Measurements from ENCODE around the gene MTAP.

Gene MTAP

GRCh38 chr9:21961569-21961968, 159.1 kb downstream of the MTAP start (continued):
- TF ChIP-seq, protein P1, sequence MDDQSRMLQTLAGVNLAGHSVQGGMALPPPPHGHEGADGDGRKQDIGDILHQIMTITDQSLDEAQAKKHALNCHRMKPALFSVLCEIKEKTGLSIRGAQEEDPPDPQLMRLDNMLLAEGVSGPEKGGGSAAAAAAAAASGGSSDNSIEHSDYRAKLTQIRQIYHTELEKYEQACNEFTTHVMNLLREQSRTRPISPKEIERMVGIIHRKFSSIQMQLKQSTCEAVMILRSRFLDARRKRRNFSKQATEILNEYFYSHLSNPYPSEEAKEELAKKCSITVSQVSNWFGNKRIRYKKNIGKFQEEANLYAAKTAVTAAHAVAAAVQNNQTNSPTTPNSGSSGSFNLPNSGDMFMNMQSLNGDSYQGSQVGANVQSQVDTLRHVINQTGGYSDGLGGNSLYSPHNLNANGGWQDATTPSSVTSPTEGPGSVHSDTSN (CRISPR knock-in tag; IDR thresholded peaks at IDR 0.05): no peak
- no peak for TF ChIP-seq ZNF585B (tag by site-specific recombination; IDR thresholded peaks at IDR 0.05)
- TF ChIP-seq KLF9 (tag by site-specific recombination; IDR thresholded peaks at IDR 0.05; ENCODE audit: low read depth): no peak
- TF ChIP-seq ZNF621 (tag by site-specific recombination; IDR thresholded peaks at IDR 0.05): no peak
- no peak for TF ChIP-seq ZNF223 (tag by site-specific recombination; IDR thresholded peaks at IDR 0.05)

GRCh38 chr9:21964925-21965385, 162.5 kb downstream of the MTAP start:
- H3K9me3 ChIP-seq (ENCODE audit: control insufficient read depth, insufficient read depth, low read depth, low read length): no peaks in the 10 kb centered on the region; the same call in 1 of the 2 replicates
- ChIA-PET POLR2A (no interaction called here), CTCF (interaction anchor here (0.7 kb wide), 1 partner anchor 47 kb away, joined by 3 read pairs; no protein-coding TSS in a partner anchor)
- H3K4me3 ChIP-seq (ENCODE audit: low read depth, low read length): no peak overlapping the region
- no peak overlapping the region for H3K27ac ChIP-seq (ENCODE audit: extremely low read depth, low read depth, low read length)
- TF ChIP-seq, protein P2, sequence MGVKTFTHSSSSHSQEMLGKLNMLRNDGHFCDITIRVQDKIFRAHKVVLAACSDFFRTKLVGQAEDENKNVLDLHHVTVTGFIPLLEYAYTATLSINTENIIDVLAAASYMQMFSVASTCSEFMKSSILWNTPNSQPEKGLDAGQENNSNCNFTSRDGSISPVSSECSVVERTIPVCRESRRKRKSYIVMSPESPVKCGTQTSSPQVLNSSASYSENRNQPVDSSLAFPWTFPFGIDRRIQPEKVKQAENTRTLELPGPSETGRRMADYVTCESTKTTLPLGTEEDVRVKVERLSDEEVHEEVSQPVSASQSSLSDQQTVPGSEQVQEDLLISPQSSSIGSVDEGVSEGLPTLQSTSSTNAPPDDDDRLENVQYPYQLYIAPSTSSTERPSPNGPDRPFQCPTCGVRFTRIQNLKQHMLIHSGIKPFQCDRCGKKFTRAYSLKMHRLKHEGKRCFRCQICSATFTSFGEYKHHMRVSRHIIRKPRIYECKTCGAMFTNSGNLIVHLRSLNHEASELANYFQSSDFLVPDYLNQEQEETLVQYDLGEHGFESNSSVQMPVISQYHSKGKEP (tag by site-specific recombination; IDR thresholded peaks at IDR 0.05): no peak
- TF ChIP-seq, protein P3, sequence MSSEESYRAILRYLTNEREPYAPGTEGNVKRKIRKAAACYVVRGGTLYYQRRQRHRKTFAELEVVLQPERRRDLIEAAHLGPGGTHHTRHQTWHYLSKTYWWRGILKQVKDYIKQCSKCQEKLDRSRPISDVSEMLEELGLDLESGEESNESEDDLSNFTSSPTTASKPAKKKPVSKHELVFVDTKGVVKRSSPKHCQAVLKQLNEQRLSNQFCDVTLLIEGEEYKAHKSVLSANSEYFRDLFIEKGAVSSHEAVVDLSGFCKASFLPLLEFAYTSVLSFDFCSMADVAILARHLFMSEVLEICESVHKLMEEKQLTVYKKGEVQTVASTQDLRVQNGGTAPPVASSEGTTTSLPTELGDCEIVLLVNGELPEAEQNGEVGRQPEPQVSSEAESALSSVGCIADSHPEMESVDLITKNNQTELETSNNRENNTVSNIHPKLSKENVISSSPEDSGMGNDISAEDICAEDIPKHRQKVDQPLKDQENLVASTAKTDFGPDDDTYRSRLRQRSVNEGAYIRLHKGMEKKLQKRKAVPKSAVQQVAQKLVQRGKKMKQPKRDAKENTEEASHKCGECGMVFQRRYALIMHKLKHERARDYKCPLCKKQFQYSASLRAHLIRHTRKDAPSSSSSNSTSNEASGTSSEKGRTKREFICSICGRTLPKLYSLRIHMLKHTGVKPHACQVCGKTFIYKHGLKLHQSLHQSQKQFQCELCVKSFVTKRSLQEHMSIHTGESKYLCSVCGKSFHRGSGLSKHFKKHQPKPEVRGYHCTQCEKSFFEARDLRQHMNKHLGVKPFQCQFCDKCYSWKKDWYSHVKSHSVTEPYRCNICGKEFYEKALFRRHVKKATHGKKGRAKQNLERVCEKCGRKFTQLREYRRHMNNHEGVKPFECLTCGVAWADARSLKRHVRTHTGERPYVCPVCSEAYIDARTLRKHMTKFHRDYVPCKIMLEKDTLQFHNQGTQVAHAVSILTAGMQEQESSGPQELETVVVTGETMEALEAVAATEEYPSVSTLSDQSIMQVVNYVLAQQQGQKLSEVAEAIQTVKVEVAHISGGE (tag by site-specific recombination; conservative IDR thresholded peaks at IDR 0.05; ENCODE audit: low read depth): no peak
- TF ChIP-seq ZNF121 (tag by site-specific recombination; IDR thresholded peaks at IDR 0.05): no peak
- H3K36me3 ChIP-seq (ENCODE audit: control insufficient read depth in 2 of 2, insufficient read depth in 1 of 2, low read length in 2 of 2): peaks cover 12 to 44% of the 10 kb centered on the region in 2 experiments
- H3K4me1 ChIP-seq (ENCODE audit: control insufficient read depth, insufficient read depth, low read length): no peaks in the 10 kb centered on the region

DNA sequence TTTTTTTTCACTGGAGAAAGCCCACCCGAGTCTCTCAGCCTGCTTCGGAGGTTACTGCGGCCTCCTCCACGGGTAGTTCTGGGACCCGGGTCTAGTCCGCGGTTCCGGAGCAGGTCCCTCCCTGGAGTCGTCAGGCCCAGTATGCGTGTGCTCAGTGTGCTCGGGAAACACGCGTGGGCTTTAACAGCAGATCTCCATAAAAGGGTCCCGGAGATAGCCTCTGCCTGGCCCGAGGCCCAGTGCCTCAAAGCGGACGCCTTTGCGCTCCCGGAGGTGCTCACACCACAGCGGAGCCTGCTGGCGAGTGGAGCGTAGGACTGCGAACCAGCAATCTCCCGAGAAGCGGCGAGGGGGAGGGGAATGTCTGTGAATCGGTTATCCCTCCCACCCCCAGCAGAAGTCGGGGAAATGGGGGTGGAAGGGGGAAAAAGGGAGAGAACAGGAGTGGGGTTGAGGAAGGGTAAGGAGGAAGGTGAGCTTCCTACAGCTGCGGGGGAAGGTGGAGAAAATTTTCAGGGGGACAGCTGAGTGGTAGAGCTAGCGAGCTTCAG, 163.0 kb downstream of the MTAP start:
- CTCF ChIA-PET: no interaction called here

More for the DNA sequence above, 163.0 kb downstream of the MTAP start:
- Histone ChIP-seq H3K36me3 (ENCODE audit: control insufficient read depth in 2 of 2, insufficient read depth in 1 of 2, low read length in 2 of 2) (peaks cover 17 to 50% of the 10 kb centered on the region in 2 experiments), H3K9me3 (ENCODE audit: control insufficient read depth, insufficient read depth, low read depth, low read length) (no peaks in the 10 kb centered on the region; the same call in 1 of the 2 replicates), H3K4me3 (ENCODE audit: low read depth, low read length) (no peak overlapping the region), H3K27ac (ENCODE audit: extremely low read depth, low read depth, low read length) (no peak overlapping the region), H3K4me1 (ENCODE audit: control insufficient read depth, insufficient read depth, low read length) (no peaks in the 10 kb centered on the region)
- POLR2A ChIA-PET: no interaction called here
- TF ChIP-seq ZBTB49 (tag by site-specific recombination; IDR thresholded peaks at IDR 0.05; ENCODE audit: low read depth) (no peak), ZNF777 (tag by site-specific recombination; IDR thresholded peaks at IDR 0.05; ENCODE audit: borderline replicate concordance) (no peak)
